GM12875 (cell line): Measurements from ENCODE around the gene ZNF793.
A peak's percentile ranks its signal among the peaks of the same experiment; 100 is the strongest.

ENCODE experiments used
- H3K4me3 ChIP-seq: one replicate; pipeline ENCODE4 v1.5.1; 2011; ENCODE audit warnings: low read depth, low read length, control low read depth
- CTCF ChIP-seq: IDR thresholded peaks from 2 replicates; pipeline ENCODE4 v1.5.1; 2011; ENCODE audit warnings: low read depth, mild to moderate bottlenecking, control low read depth, inconsistent platforms, low read length, moderate library complexity, borderline replicate concordance; ENCODE audit not compliant: insufficient read depth

ZNF793 gene

GRCh38 chr19:37506387-37507166 is at the start of gene ZNF793:
Gene ZNF793, plus strand, starts transcription at chr19:37506939. Its CDS starts 16,501 bp downstream, at chr19:37523440.
- peak within 1 kb of the TSS; percentile 66 for H3K4me3 ChIP-seq
- TF ChIP-seq CTCF: no peak

GRCh38 chr19:37466277-37466797 is 40.4 kb upstream of the ZNF793 start:
- H3K4me3 ChIP-seq: peak overlapping the region; percentile 73
- TF ChIP-seq CTCF: no peak

GRCh38 chr19:37466798-37467607 is 39.7 kb upstream of the ZNF793 start, which contains the start of gene ZNF569:
Gene ZNF569, minus strand, starts transcription at chr19:37467444. Its CDS starts 22,523 bp downstream, at chr19:37444921.
- peak within 1 kb of the TSS; percentile 73 for H3K4me3 ChIP-seq
- TF ChIP-seq CTCF: no peak

DNA sequence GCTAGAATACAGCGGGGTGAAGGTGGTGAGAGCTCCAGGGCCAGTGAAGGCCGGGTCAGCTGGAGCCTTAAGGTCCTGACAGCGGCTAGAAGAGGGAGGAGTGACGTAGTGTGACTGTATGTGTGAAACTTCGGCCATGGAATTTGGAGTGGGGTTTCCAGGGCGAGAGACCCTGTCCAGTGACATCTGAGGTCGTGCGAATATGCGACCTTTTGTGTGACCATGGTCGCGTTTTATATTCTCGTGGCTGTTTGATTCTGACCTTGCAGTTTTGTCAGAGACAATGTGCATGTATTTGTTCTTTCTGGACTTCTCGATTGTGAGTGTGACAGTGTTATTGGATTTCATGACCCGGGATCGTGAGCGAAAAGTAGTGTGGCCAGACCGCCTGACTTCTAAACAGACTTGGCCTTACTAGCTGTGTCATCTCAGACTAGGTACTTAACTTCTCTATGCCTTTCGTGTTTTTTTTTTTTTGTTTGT is 39.1 kb upstream of the ZNF793 start:
- H3K4me3 ChIP-seq: peak overlapping the region; percentile 73
- no peak for TF ChIP-seq CTCF

DNA sequence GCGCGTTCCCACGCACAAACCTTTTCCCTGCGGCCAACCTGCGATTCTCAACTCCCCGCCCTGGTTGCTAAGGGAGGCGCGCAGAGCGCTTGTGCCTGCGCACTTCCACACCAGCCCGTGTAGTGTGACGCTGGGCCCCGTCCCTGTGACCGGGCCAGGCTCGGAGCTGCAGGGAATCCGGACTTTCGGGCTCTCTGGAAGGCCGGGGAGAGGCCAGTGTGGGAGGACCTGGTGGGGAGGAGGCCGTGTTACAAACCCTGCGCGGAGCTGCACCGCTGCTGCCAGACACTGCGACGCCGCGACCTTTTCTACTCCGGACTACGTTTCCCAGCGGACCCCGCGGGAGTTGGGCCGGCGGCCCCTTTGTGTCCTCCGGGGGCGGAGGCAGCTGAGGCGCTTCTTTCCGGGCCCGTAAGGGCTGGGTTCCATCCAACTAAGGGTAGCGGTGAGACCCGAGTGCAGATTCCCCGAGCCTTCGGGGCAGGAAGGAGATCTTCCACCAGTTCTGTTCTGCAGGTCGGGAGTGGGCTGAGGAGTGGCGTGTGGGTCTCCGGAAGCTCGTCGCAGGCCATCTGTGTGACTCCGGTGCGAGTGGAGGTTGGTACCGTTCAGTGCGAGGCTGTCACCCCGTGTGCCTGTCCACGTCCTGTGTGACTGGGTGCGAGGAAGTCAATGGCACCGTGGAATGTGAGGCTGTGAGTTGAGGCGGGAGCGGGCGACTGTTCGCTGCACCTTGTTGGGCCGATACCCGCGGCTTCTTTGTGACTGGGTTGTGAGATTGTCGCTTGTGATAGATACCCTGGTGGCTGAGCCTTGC is 37.6 kb upstream of the ZNF793 start, which contains the start of gene ZNF570:
ZNF570 (plus strand) TSS at position 396 of the 817 bp plus-strand sequence. CDS start 999 bp downstream, outside the sequence.
- TF ChIP-seq CTCF: no peak
- H3K4me3 ChIP-seq: peak within 1 kb of the TSS; percentile 58

- H3K4me3 ChIP-seq: no peak overlapping the region
- no peak for TF ChIP-seq CTCF
Measured at GRCh38 chr19:37470216-37470615, 36.5 kb upstream of the ZNF793 start.
